GM12874 (cell line): Measurements from ENCODE around the gene CPLANE2.

Experiments used
- CTCF ChIP-seq: IDR thresholded peaks from 2 replicates; pipeline ENCODE4 v1.5.1; 2011; ENCODE audit warnings: low read depth, mild to moderate bottlenecking, control low read depth, low read length, moderate library complexity; ENCODE audit not compliant: insufficient read depth

Gene CPLANE2, protein sequence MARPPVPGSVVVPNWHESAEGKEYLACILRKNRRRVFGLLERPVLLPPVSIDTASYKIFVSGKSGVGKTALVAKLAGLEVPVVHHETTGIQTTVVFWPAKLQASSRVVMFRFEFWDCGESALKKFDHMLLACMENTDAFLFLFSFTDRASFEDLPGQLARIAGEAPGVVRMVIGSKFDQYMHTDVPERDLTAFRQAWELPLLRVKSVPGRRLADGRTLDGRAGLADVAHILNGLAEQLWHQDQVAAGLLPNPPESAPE

DNA sequence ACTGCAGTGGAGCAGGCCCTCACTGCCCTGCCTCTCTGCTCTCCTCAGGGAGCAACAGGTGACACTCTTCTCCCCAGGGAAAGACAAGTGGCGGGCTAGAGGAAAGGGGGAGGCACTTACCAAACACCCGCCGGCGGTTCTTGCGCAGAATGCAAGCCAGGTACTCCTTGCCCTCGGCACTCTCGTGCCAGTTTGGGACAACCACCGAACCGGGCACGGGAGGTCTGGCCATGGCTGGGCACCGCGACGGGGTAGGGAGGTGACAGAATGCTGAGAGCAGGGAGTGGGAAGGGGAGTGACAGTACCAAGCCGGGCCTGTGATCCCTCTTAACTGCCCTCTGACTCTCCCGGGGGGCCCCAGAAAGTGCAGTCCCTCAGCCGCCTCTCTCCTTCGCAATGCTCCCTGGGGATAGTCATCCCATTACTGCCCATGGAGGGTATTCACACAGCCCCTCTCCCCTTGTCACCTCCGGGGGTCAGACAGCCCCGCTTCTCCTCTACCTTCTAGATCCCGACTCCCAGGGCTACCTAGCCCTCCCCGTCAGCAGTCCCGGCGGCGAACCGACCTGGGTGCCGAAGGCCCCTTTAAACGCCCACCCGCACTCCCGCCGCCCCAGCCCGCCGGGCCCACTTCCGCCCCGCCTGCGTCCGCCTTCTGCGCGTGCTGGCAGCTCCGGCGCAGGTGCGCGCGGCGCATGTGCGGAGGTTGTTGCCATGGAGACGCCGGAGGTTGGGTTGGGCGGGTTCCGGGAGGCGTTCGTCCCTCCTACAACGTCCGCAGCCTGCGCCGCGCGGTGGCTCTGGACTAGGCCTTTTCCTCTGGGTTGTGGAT is at the start of gene CPLANE2:
TSS of gene CPLANE2 (minus strand) at position 673 of the 832 bp plus-strand sequence. CDS start at position 232, 441 bp downstream.
- no peak for TF ChIP-seq CTCF

DNA sequence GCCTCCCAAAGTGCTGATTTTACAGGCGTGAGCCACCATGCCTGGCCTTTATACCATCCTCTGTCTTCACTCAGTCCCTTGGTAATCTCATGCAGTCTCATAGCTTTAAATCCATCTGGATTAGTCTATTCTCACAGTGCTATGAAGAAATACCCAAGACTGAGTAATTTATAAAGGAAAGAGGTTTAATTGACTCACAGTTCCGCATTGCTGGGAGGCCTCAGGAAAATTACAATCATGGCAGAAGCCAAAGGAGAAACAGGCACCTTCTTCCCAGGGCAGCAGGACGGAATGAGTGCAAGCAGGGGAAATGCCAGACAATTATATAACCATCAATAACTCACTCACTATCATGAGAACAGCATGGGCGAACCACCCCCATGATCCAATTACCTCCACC is 49.1 kb upstream of the CPLANE2 start:
- TF ChIP-seq CTCF: no peak

DNA sequence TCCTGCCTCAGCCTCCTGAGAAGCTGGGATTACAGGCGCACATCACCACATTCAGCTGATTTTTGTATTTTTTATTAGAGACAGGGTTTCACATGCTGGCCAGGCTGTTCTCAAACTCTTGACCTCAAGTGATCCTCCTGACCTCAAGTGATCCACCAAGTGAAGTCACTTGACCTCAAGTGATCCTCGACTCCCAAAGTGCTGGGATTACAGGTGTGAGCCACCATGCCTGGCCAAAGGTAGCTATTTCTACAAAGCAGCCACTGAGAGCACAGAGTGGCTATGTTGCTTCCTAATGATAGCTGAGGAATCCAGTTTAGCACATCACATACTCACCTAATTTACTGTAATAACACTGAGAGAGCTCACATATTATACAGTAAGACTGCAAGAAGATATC is 44.8 kb upstream of the CPLANE2 start:
- no peak for TF ChIP-seq CTCF

DNA sequence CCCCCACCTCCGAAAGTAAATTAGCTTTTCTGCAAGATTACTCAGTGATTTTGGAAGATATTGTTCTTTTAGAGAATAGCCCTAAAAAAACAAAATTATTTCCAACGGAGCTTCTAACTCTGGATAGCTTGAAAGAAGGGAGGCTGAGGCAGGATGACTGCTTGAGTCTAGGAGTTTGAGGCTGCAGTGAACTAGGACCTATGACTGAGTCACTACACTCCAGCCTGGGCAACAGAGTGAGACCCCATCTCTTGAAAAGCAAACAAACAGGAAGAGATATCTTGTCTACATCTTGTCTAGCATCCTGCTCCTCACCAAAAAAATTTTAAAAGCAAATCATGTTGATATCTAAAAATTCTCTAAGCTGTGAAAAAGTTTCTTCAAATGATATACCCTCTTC is 42.2 kb upstream of the CPLANE2 start:
- TF ChIP-seq CTCF: no peak

DNA sequence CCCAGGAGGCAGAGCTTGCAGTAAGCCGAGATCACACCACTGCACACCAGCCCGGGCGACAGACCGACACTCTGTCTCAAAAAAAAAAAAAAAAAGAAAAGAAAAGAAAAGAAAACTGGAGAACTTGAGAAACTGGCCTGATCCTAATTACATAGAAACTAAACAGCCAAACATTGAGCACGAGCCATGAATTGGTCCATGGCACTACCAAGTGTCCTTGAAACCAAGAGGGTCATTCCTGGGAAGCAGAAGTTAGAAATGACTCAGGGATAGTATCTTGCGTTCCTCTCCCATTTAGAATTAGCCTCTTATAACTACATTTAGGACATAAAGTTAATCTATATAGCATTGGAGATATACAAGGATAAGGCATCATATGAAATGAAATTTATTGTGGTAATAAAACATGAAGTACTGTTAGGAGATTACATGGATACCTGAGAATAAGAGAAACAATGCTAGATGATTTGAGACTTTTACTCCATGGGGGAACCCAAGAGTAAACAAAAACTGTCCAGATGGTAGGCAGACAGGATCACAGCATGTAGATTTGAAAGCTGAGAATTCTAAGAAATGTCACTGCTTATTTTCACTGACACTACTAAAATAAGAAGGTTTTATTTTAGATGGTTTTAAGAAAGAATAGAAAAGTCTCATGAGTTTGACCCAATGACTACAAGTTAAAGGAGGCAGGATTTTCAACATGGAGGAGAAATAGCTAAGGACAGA is 39.5 kb upstream of the CPLANE2 start:
- no peak for TF ChIP-seq CTCF

DNA sequence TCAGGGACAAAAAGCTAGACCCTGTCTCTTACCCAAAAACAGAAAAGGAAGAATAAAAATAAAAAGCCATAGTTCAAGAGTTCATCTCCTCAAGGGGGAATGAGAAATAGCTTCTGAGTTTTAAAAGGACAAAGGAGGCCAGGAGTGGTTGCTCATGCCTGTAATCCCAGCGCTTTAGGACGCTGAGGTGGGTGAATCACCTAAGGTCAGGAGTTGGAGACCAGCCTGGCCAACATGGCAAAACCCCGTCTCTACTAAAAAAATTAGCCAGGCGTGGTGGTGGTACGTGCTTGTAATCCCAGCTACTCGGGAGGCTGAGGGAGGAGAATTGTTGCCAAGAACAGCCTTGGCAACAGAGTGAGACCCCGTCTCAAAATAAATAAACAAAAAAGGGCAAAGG is 38.6 kb upstream of the CPLANE2 start:
- TF ChIP-seq CTCF: no peak

- no peak for TF ChIP-seq CTCF
These were observed 30.8 kb upstream of the CPLANE2 start for GRCh38 chr1:16267690-16268180.
